Measurements from ENCODE around the gene C22orf39.
"Not testable (repeated sequence)": the region's sequence is repeated elsewhere in the genome, so short reads cannot be mapped to it uniquely, and the experiment has no call there.

C22orf39 gene

DNA sequence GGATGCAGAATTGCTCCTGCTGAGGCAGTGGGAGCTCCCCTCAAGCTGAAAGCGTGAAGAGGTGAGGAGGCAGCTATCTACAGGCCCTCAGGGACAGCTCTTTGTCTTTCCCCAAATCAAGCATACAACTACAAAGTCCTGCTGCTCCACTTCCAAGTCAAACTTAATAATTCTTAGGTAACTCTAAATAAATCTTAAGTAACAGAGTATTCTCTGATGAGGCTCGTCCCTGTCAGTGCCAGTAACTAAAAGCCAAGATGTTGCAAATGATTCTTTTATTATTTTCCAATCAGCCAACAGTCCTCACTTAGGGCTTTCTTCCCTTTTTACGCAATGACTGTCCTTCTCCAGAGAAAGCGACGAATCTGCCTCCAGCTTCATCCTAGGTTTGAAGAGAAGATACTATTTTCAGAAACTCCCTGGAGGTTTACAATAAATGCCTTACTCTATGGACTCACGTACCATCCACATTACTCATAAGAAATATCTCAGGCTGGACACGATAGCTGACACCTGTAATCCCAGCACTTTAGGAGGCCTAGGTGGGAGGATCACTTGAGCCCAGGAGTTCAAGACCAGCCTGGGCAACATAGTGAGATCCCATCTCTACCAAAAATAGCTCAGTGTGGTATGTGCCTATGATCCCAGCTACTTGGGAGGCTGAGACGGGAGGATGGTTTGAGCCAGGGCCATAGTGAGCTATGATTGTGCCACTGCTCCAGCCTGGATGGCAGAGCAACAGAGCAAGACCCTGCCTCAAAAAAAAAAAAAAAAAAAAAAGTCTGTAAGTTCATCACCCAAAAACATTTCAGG, 3.1 kb upstream of the C22orf39 start:
- no peak for DNase-seq

DNA sequence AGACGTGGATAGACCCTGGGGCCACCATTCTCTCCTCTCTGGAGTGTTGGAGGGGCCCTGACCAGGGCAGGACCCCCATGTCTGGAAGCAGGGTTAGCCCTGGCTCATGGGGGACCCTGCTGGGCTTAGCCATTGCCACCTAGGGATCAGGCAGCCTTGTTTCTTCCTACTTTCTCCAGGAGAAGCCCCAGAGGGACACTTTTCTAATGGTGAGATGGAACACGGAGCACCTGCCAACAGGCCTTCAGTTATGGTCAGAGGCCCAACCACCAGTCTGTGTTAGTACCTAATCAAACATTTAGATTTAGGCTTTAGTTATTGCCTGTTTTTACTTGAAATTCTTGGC, 1.9 kb upstream of the C22orf39 start:
- no peak for DNase-seq

DNA sequence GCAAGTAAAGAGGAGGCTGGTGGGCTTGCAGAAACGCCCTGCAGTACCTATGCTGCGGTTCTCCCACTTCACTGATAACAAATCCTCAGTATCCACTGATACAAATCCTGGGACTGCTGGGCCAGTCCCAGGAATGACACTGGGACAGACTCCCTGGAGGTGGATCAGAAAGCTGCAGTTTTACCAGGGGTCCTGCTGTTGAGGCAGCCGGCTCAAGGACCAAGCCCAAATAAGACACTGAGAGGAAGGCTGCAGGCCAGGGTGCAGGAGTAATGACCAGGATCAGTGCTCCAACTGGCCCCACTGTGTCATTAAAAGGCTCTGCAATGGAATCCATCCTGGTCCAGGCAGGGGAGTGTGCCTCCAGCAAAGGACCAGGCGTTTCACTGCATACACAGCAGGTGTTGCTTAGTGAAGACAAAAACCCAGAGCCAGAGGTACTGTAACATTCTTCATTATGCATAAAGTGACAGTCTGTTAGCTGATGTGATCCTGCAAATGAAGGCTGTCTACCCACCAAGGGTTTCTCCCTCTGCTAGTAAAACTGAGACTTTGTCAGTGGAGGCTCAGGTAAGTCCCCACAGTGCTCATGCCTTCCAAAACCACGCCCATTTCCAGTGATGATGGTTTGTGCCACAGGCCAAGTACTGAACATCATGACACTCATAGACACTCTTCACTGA, 1.4 kb upstream of the C22orf39 start:
- DNase-seq, result peak; percentile 42 to 51

DNA sequence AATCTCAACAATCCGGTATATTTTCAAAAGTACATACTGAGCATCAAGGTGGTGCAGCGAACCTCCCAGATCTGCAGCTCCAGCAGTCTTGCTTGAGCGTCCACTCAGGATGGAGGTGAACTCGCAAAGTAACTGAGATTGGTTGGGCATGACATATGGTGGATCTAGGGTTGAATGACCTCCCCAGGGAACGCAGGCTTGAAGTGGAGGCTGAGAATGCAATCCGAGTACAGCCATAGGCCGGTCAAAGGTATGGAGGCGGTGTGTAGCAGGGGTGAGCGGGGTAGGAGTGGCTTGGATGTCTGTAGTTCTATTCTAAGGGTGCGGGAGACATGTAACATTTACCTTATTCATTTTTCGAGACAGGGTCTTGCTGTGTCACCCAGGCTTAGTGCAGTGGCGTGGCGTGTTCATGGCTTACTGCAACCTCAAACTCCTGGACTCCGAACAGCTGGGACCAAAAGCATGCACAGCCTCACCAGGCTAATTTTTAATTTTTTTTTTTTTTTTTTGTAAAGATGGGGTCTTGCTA, 631 bp upstream of the C22orf39 start:
- peak; percentile 17 to 31 for DNase-seq

DNA sequence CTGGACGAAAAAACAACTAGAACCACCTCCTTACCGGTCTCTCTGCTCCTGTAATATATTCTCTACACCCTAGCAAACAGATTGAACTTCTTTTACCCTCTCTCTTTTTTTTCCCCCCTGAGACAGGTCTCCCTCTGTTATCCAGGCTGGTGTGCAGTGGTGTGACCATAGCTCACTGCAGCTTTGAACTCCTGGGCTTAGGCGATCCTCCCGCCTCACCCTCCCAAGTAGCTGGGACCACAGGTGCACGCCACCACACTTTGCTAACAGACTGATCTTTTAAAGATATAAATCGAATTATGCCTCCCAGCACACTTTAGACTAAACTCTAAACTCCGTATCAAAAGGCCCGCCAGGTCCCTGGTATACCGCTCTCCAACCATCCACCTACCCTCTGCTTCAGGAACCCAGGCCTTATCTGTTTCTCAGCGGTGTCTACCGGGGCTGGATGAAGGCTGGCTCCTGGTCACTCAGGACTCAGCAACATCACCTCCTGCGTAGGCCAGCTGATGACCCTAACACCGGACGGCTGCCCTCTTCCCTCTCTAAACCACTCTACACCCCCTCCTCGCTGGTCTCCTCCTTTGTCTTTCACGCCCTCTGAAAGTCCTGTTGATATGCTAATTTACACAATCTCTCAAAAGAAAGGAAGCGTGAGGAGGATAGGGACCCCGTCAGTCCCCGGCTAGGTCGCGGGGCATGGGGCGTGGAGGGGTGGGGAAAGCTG, 745 bp downstream of the C22orf39 start:
- DNase-seq, result no peak

DNA sequence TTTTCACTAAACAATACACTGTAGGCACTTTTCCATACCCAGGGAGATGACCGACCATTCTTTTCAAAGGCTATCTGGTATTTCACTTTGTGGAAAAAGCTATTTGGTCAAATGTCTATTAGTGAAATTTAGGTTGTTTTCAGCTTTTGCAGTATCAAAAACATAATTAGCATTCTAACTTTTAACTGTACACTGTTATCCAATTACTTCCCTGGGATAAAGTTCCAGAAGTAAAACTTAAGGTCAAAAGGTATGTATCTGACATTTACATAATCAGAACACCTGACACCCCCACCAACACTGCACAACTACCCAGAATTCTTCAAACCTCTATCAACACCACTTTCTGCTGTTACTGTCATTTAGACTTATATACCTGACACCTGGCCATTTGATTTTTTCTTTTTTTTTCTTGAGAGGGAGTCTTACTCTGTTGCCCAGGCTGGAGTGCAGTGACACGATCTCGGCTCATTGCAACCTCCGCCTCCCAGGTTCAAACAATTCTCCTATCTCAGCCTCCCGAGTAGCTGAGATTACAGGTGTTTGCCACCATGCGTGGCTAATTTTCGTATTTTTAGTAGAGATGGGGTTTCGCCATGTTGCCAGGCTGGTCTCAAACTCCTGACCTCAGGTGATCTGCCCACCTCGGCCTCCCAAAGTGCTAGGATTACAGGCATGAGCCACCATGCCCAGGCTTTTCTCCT, 2.1 kb downstream of the C22orf39 start:
- not testable (repeated sequence) for DNase-seq

DNA sequence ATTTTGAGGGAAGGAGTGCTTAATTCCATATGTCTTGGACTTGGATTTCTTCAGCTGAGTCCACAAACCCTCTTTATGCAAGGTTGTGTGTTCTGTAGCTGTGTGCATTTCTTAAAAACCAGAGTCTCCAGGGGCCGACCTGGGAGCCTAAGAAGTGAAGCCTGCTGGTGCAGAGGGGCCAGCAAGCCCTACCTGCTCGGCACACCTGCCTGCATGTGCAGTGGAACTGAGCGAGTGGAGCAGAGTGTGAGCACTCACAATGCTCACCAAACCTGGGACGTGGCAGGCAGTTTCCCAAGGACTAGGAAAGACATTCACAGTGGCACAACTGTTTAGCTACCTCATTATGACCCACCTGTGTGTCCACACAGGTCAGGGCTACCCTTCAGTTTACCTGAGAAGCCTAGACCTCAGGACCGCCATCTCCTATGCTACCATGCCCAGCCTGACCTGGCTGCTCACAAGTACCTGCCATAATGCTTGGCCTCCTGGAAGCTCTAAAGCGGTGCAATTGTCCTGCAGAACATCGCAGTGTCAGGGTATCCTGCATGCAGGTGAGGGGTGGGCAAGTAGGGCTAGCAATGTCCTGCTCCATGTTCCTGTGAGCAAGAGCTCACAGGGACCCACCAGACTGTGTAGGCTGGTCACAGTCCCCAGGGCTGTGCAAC, 3.8 kb downstream of the C22orf39 start:
- DNase-seq, result no peak

DNA sequence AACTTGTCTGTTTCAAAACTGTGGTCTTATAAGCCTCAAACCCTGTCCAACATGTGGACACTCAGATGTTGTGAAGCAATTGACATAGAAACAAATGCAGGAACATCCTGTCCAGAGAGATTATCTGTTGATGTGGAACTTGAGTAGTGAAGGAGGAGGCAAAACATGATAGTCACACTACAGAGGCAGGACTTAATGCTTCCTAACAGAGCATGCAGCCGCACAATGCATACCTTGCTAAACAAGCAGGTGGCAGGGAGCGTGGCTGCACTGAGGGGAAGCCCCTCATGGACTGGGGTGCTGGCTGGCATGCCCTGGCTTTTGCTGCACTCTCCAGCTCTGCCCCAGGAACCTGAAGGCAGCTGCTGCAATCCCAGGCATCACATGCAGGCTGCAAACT, 5.3 kb downstream of the C22orf39 start:
- DNase-seq, result no peak

DNA sequence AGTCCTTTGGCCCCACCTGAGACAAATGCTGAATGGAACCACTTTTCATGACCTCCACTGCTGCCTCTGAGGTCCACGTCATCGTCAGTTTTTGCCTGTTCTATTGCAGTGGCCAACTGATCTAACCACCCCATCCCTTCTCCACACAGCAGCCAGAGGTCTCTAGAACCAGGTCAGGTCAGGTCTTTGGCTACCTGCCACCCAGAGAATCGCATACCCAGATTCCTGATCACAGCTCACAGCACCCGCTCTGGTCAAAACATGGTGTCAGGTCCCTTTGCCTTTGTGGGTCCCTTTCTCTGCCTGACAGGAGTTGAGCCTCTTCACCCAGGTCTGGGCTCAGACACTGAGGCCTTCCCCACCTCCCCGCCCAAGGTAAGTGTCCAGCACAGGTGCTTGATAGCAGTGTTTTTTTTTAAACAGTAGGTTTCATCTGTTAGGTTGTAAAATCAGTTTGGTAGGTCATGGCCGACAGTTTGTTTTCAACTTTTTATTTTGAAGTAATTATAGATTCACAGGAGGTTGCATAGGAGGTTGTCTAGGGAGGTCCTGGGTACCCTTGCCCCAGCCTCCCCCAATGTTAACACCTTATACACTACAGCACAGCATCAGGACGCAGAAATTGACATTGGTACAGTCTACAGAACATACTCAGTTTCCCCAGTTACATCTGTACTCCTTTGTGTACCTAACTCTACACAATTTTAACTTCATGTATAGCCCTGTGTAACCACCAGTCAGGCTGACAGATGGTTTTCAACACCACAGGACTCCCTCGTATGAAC, 6.9 kb downstream of the C22orf39 start:
- no peak for DNase-seq

DNA sequence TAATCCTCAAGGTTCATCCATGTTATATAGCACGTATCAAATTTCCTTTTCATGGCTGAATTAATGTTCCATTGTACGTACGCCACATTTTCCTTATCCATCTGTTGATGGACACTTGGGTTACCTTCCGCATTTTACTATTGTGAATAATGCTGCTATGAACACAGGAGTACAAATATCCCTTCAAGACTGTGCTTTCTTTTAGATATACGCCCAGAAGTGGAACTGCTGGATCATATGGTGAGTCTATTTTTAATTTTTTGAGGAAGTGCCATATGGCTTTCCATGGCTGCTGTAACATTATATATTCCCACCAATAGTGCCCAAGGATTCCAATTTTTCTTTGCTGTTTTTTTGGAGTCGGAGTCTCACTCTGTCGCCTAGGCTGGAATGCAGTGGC, 9.2 kb downstream of the C22orf39 start:
- DNase-seq, result no peak

DNA sequence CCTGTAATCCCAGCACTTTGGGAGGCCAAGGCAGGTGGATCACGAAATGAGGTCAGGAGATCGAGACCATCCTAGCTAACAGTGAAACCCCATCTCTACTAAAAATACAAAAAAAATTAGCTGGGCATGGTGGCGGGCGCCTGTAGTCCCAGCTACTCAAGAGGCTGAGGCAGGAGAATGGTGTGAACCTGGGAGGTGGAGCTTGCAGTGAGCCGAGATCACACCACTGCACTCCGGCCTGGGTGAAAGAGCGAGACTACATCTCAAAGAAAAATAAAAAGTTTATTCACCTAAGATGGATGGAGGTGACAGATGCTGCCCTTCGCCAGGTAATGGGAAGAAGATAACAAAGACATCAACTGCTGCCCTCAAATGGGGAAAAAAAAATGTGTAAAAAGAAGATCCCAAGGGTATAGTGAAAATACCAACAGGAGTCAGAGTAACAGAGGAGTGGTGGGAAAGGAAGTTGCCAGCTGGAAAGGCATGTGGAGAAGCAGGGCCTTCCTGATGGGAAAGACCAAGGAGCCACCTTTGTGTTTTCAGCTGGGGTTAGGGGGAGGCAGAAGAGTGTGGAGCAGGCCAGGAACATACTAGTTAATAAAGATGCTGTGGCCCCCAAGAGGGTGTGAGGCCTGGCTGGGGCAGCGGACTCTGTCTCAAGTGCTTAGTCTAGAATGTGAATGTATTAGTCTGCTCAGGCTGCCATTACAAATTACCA, 10.9 kb downstream of the C22orf39 start:
- DNase-seq, result not testable (repeated sequence)

DNA sequence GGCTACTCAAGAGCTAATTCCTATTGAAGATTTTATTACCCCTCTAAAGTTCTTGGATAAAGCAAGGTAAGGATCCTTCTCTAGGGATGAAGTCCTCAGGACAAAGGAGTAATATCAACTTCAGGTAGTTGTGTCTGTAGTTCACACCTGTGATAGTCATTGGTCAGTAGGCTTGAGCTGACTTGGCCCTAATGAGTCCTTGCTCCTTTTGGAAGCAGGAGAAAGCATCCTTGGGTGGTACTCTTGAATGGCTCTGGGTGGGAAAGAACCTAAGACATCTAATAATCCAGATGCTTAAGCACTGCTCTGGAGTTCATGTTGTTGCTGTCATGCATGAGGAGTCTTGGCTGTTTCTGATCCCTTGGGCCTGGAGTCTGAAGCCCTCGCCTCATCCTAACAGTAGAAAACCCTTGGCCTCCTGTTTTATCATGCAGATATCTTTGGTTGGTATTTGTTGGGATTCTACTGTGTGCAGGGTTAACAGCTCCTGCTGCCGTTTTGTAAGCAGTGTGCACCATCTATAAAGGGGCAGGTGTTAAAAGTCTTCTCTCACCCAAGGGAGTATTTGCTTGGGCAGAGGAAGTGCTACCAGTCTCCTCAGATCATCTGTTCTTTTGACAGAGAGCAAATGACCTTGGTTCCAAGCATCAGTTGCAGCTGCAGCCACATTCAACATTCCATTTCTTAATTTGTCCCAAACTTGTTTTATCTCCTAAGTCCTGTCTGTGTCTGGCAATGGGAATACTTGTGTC, 12.5 kb downstream of the C22orf39 start:
- DNase-seq, result no peak

DNA sequence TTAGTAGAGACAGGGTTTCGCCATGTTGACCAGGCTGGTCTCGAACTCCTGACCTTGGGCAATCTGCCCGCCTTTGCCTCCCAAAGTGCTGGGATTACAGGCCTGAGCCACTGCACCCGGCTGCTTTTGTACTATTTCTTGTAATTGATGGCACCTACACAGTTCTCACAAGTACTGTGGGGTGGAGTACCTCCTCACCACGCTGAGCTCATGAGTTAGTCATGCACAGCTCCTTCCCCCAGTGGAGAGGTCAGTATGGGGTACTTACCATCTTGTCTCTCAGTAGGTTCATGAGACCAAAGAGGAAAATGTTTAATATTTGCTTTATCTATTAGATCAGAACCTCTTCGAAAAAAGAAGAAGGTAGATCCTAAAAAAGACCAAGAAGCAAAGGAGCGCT, 13.1 kb downstream of the C22orf39 start:
- DNase-seq, result no peak

DNA sequence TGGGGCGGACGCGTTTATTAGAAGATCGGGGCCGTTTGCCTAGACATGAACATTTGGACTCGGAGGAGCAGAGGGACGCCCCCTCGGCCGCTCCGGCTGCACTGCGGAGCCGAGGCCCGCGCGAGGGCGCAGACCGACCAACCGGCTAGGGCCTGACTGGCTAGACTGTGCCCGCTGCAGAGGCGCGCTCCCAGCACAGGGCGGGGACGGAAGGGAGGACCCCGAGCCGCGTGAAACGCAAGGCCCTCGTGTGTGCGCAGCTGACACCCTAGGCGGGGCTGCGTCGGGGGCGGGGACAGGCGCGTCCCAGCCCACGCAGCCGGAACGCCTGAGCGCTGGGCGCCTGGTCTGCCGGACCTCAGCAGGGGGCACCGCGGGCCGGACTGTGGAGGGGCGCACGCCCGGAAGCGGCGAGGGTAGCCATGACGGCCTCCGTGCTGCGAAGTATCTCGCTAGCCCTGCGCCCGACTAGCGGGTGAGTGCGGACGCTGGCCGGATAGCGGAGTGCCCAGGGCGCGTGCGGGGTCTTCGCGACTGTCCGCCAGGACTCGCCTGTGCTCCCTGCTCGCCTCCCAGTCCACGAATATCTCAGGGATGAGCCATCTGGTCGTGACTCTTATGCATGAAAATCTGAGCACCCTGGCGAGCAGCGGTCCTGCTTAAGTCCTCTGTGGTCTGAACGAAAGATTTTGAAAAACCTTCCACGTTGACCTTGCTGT, 15.2 kb downstream of the C22orf39 start, which contains the start of gene MRPL40:
Gene MRPL40, plus strand, starts transcription at position 413 of the 719 bp plus-strand sequence. Its CDS starts 10 bp downstream, at position 423.
- peak; percentile 92 to 94 for DNase-seq

DNA sequence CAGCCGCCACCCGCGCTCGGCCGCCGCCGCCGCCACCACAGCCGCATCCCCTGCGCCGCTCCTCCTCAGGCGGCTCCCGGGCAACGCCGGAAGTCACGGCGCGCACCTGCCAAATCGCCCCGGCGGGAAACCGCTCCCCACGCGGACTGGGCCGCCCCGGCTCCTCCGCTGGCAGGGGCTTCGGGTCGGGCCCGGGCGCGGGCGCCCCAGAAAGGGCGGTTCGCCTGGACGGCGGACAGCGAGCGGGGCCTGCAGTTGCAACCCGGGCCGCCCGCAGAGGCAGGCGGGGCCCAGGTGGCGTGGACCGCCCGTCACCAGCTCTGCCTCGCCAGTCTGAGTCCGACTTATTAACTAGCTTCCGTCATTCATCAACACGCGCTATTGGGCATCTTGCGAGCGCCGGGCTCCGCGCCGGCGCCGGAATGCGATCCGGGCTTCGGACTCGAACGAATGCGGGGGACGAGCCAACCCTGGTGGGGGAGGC, 15.8 kb downstream of the C22orf39 start, which contains the start of gene HIRA:
Gene HIRA, minus strand, starts transcription at position 85 of the 484 bp plus-strand sequence. CDS start 257 bp downstream, outside the sequence.
- DNase-seq, result peak; percentile 88 to 89

DNA sequence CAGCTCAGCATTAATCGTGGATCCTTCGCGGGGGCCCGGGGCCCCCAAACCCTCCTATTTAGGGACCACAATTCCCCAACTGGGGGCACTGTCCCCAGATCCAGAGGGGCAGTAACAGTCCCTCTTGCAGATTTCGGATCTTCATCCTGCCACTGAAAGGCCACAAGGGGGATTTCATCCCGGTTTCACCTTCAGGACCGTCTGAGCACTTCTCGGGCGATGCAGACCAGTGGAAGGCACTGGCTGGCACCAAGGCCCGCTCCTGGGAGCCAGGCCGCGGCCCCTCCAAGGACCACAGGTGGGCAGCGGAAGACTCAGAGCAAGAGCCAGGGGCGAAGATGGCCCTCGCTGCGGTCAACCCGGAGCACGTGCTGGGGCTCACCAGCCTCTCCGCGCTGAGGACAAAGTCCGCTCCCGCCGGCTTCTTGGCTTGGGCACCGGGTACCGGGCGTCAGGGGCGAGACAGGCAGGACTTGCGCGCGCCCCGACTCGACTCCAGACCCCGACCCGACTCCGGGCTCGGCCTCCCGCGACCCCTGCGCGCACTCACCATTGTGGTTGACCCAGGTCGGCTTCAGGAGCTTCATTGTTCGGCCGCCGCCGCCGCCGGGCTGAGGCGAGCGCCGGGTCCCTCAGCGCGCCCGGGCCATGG, 16.5 kb downstream of the C22orf39 start:
- peak; percentile 31 to 36 for DNase-seq

DNA sequence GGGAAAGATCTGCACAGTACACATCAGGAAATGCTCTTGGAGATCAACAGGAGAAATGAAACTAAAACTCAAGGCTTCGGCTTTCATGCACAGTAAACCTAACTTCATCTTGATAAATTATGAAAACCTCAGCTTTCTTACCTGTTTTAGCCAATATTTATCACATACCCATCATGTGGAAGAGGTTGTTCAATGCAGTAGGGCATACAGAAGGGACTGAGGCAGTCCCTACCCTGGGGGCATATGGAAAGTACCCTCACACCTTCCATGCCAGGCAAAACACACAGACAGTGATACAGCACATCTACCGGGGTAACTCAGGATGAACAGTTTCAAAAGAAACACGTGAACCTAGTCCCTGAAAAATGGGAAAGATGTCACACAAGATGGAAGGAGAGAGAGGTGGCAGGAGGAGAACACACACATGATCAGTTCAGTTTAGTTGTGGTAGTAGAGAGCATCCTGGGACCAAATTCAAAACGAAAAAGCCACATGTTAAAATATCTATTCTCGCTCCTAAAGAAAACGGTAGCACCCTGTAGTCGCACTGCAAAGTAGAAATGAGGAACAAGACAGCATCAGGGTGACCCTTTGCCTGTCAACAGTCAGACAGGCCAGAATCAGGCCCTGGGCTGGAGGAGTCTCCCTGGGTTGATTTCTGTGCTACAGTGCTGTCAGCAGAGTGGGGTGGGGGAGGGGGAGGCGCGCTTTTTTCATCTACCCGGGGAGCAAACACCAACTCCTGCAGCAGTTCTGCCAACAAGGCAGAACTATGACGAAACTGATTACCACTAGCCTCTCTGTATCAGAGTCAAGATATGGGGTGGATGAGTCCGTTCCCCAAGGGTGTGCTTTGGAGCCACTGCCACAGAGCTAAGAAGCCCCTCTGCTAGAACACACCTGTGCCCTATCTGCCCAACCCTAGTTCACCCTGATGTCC, 17.3 kb downstream of the C22orf39 start:
- DNase-seq, result peak; percentile 46 to 52

Measured in stimulated activated CD4-positive, alpha-beta T cell treated with anti-CD3 and anti-CD28 coated beads, Interleukin-2, amount 100 ng/mL, for 24 hours (primary cell).